H9 (cell line): ENCODE measurements around the gene VPS16. TPM values are rescaled to one million over a fixed set of nuclear protein-coding genes. Genes with fewer than 3 reads are reported as not detected.

Experiments
- DNase-seq: peaks from one replicate; pipeline ENCODE4 v3.0.0-alpha.2; 2017
- H2AFZ ChIP-seq: one replicate; pipeline ENCODE4 v1.6.1; 2013; ENCODE audit warnings: mild to moderate bottlenecking, low read length, control low read depth, moderate library complexity
- H2AK5ac ChIP-seq: 2 replicates; pipeline ENCODE4 v1.6.1; 2013; ENCODE audit warnings: low read length, control low read depth, mixed read lengths; ENCODE audit not compliant: insufficient read length
- H2BK120ac ChIP-seq: one replicate; pipeline ENCODE4 v1.6.1; 2013; ENCODE audit warnings: low read depth, mild to moderate bottlenecking, low read length, control low read depth, inconsistent platforms; ENCODE audit not compliant: poor library complexity, severe bottlenecking
- H2BK12ac ChIP-seq: 2 replicates; pipeline ENCODE4 v1.6.1; 2013; ENCODE audit warnings: low read length, control low read depth, mixed read lengths, low read depth; ENCODE audit not compliant: insufficient read length
- H2BK15ac ChIP-seq: 2 replicates; pipeline ENCODE4 v1.6.1; 2013; ENCODE audit warnings: low read depth, low read length, control low read depth
- H2BK20ac ChIP-seq: one replicate; pipeline ENCODE4 v1.6.1; 2013; ENCODE audit warnings: low read depth, mild to moderate bottlenecking, low read length, control low read depth, inconsistent platforms; ENCODE audit not compliant: poor library complexity, severe bottlenecking
- H2BK5ac ChIP-seq: 2 replicates; pipeline ENCODE4 v1.6.1; 2013; ENCODE audit warnings: low read length, control low read depth, mixed read lengths; ENCODE audit not compliant: insufficient read length
- H3K14ac ChIP-seq: 2 replicates; pipeline ENCODE4 v1.6.1; 2013; ENCODE audit warnings: low read length, control low read depth; ENCODE audit not compliant: insufficient read depth
- H3K18ac ChIP-seq: 2 replicates; pipeline ENCODE4 v1.6.1; 2013; ENCODE audit warnings: low read depth, mild to moderate bottlenecking, mixed read lengths, low read length, control low read depth; ENCODE audit not compliant: insufficient read length
- H3K23ac ChIP-seq: 2 replicates; pipeline ENCODE4 v1.6.1; 2013; ENCODE audit warnings: low read length, control low read depth, mixed read lengths, low read depth; ENCODE audit not compliant: insufficient read length
- H3K23me2 ChIP-seq: 2 replicates; pipeline ENCODE4 v1.6.1; 2013; ENCODE audit warnings: low read depth, mild to moderate bottlenecking, mixed read lengths, low read length, control low read depth; ENCODE audit not compliant: insufficient read length, poor library complexity, severe bottlenecking
- H3K27ac ChIP-seq: 2 replicates; pipeline ENCODE4 v1.5.1; 2013; ENCODE audit warnings: low read length, control low read depth, mixed read lengths, low read depth; ENCODE audit not compliant: insufficient read length
- H3K27me3 ChIP-seq: 2 replicates; pipeline ENCODE4 v1.6.1; 2013; ENCODE audit warnings: low read length, control low read depth, inconsistent platforms; ENCODE audit not compliant: insufficient read depth
- H3K4ac ChIP-seq: 2 replicates; pipeline ENCODE4 v1.6.1; 2013; ENCODE audit warnings: low read depth, mild to moderate bottlenecking, control low read depth, inconsistent platforms, low read length, moderate library complexity
- H3K4me1 ChIP-seq: 2 replicates; pipeline ENCODE4 v1.6.1; 2013; ENCODE audit warnings: low read length, control low read depth, inconsistent platforms; ENCODE audit not compliant: insufficient read depth
- H3K4me2 ChIP-seq: 2 replicates; pipeline ENCODE4 v1.6.1; 2013; ENCODE audit warnings: low read length, control low read depth, mixed read lengths; ENCODE audit not compliant: insufficient read length, insufficient read depth
- H3K56ac ChIP-seq: 2 replicates; pipeline ENCODE4 v1.6.1; 2013; ENCODE audit warnings: low read depth, mild to moderate bottlenecking, mixed read lengths, low read length, control low read depth; ENCODE audit not compliant: insufficient read length
- H3K79me1 ChIP-seq: 2 replicates; pipeline ENCODE4 v1.6.1; 2013; ENCODE audit warnings: low read depth, mild to moderate bottlenecking, moderate library complexity, low read length, control low read depth, inconsistent platforms; ENCODE audit not compliant: insufficient read depth, poor library complexity, severe bottlenecking
- H3K79me2 ChIP-seq: 2 replicates; pipeline ENCODE4 v1.6.1; 2013; ENCODE audit warnings: low read length, control low read depth, inconsistent platforms; ENCODE audit not compliant: insufficient read depth
- H3K9ac ChIP-seq: 2 replicates; pipeline ENCODE4 v1.6.1; 2013; ENCODE audit warnings: low read length, control low read depth, mixed read lengths; ENCODE audit not compliant: insufficient read length; ENCODE audit errors: extremely low read depth
- H3K9me3 ChIP-seq: one replicate; pipeline ENCODE4 v1.6.1; 2013; ENCODE audit warnings: low read depth, low read length, inconsistent platforms; ENCODE audit not compliant: control insufficient read depth
- H3T11ph ChIP-seq: one replicate; pipeline ENCODE4 v1.6.1; 2013; ENCODE audit warnings: mild to moderate bottlenecking, low read length, control low read depth, inconsistent platforms
- H4K20me1 ChIP-seq: one replicate; pipeline ENCODE4 v1.6.1; 2013; ENCODE audit not compliant: control insufficient read depth, insufficient read length, insufficient read depth
- H4K5ac ChIP-seq: 2 replicates; pipeline ENCODE4 v1.6.1; 2013; ENCODE audit warnings: low read depth, mild to moderate bottlenecking, mixed read lengths, low read length, control low read depth; ENCODE audit not compliant: insufficient read length
- H4K8ac ChIP-seq: replicated peaks from 2 replicates; pipeline ENCODE4 v1.6.1; 2013; ENCODE audit warnings: low read length, control low read depth, mixed read lengths, low read depth; ENCODE audit not compliant: insufficient read length
- H4K91ac ChIP-seq: 2 replicates; pipeline ENCODE4 v1.6.1; 2013; ENCODE audit warnings: low read depth, mild to moderate bottlenecking, moderate library complexity, mixed read lengths, low read length, control low read depth; ENCODE audit not compliant: insufficient read length
- H3K27ac Mint-ChIP-seq, 3 experiments: 2 replicates in 2 of 3; 3 replicates in 1 of 3; pipeline ENCODE4 v1.8.0; 2020 to 2021; ENCODE audit warnings: mixed read lengths in 3 of 3, mild to moderate bottlenecking in 1 of 3, moderate library complexity in 1 of 3
- H3K27me3 Mint-ChIP-seq: 2 replicates; pipeline ENCODE4 v1.8.0; 2021; ENCODE audit warnings: low read depth, mild to moderate bottlenecking, moderate library complexity, mixed read lengths
- H3K36me3 Mint-ChIP-seq, 3 experiments: 2 replicates in 2 of 3; 3 replicates in 1 of 3; pipeline ENCODE4 v1.8.0; 2020 to 2021; ENCODE audit warnings: low read depth in 3 of 3, mixed read lengths in 3 of 3; ENCODE audit not compliant: insufficient read depth in 1 of 3
- H3K4me1 Mint-ChIP-seq, 2 experiments: 2 replicates each; pipeline ENCODE4 v1.8.0; 2020; ENCODE audit warnings: mixed read lengths in 2 of 2
- H3K4me3 Mint-ChIP-seq, 2 experiments: 2 replicates in 1 of 2; 3 replicates in 1 of 2; pipeline ENCODE4 v1.8.0; 2020 to 2021; ENCODE audit warnings: mild to moderate bottlenecking in 2 of 2, mixed read lengths in 2 of 2, moderate library complexity in 1 of 2
- H3K9me3 Mint-ChIP-seq, 2 experiments: 2 replicates in 1 of 2; 3 replicates in 1 of 2; pipeline ENCODE4 v1.8.0; 2020; ENCODE audit warnings: mild to moderate bottlenecking in 2 of 2, mixed read lengths in 2 of 2, moderate library complexity in 1 of 2
- WGBS: extraction: QIAGEN DNeasy Blood & Tissue Kit; methylation state at CpG from one replicate; pipeline ENCODE4 v1.1.7; 2013; ENCODE audit warnings: missing lambda C conversion rate, low lambda C conversion rate, mixed read lengths; ENCODE audit not compliant: insufficient read length; ENCODE audit errors: extremely low coverage; 5-methylcytosine and 5-hydroxymethylcytosine counted together
- total RNA-seq: library from RNA; stranded (reverse); gene quantifications from 2 replicates; pipeline ENCODE4 v1.2.1, GENCODE V29; 2021
- TF ChIP-seq, protein P1 (sequence below): fragments of 200-600 bp; sonication (generic); conservative IDR thresholded peaks from 3 replicates; pipeline ENCODE4 v1.8.0; 2021; ENCODE audit warnings: antibody characterized with exemption, mild to moderate bottlenecking

VPS16 gene
- total RNA-seq, 1 experiment from 2014 or later, result 32.1 TPM

DNA sequence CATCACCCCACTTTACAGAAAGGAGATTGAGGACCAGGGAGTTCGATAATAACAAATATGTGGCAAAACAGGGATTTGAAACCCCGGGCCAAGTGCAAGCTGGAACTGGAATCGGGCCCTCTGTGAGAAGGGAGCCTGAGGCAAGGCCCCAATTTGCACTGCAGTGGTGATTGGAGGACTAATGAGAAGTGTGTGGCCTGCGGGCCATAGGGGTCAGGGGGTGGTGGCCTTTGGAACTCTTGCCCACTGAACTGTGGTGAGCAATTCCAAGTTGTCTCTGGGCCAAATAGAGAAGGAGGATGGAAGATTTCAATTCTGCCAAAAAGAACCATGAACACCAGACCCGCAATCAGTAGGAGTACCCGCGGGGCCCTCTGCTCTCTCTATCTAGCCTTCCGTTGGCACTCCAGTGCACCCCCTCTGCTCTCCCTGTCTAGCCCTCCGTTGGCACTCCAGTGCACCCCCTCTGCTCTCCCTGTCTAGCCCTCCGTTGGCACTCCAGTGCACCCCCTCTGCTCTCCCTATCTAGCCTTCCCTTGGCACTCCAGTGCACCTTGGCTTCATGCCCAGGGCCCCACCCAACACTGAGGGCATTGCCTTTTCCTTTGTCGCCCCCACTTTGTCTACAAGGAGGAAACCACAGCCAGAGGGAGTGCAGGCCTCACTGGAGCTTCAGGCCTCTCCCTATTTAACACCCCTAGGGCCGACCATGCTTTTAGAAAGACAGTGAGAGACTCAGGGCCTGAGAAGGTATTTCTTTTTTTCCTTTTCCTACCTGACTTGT is 26.7 kb downstream of the VPS16 start:
- H3K23ac ChIP-seq, result no peak overlapping the region
- no peaks in the 10 kb centered on the region for H3K4me1 ChIP-seq
- no peaks in the 10 kb centered on the region for H4K20me1 ChIP-seq
- H3K4me3 Mint-ChIP-seq, result no peak overlapping the region
- H3K18ac ChIP-seq, result no peak overlapping the region
- peaks cover 2% of the 10 kb centered on the region for H3K23me2 ChIP-seq
- H3K4me1 Mint-ChIP-seq, result peaks cover 5 to 10% of the 10 kb centered on the region in 2 experiments
- H3K9ac ChIP-seq, result no peak overlapping the region
- no peak overlapping the region for H2BK15ac ChIP-seq
- H3K4ac ChIP-seq, result no peak overlapping the region
- H4K8ac ChIP-seq, result no peak overlapping the region
- TF ChIP-seq, protein P1, sequence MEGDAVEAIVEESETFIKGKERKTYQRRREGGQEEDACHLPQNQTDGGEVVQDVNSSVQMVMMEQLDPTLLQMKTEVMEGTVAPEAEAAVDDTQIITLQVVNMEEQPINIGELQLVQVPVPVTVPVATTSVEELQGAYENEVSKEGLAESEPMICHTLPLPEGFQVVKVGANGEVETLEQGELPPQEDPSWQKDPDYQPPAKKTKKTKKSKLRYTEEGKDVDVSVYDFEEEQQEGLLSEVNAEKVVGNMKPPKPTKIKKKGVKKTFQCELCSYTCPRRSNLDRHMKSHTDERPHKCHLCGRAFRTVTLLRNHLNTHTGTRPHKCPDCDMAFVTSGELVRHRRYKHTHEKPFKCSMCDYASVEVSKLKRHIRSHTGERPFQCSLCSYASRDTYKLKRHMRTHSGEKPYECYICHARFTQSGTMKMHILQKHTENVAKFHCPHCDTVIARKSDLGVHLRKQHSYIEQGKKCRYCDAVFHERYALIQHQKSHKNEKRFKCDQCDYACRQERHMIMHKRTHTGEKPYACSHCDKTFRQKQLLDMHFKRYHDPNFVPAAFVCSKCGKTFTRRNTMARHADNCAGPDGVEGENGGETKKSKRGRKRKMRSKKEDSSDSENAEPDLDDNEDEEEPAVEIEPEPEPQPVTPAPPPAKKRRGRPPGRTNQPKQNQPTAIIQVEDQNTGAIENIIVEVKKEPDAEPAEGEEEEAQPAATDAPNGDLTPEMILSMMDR, result no peak
- no peaks in the 10 kb centered on the region for H3K79me2 ChIP-seq
- peaks cover 4 to 14% (median 7%) of the 10 kb centered on the region in 3 experiments; a peak in 5 of 7 replicates for H3K36me3 Mint-ChIP-seq
- H3K79me1 ChIP-seq, result no peaks in the 10 kb centered on the region
- H3K27me3 Mint-ChIP-seq, result peaks cover 20% of the 10 kb centered on the region
- no peak overlapping the region for H3T11ph ChIP-seq
- H3K9me3 Mint-ChIP-seq, result no peaks in the 10 kb centered on the region
- H3K4me2 ChIP-seq, result no peak overlapping the region
- H3K27me3 ChIP-seq, result peaks cover 2% of the 10 kb centered on the region; the same call in 1 of the 2 replicates
- no CpG with 5 or more reads among the region's 12 CpGs for WGBS
- H3K27ac Mint-ChIP-seq, result no peak overlapping the region
- H3K9me3 ChIP-seq, result no peaks in the 10 kb centered on the region
- H2BK5ac ChIP-seq, result no peak overlapping the region
- H3K14ac ChIP-seq, result no peak overlapping the region
- no peak overlapping the region for H2BK120ac ChIP-seq
- no peak overlapping the region for H4K5ac ChIP-seq
- H2BK12ac ChIP-seq, result no peak overlapping the region
- no peak overlapping the region for H3K56ac ChIP-seq
- H2BK20ac ChIP-seq, result no peak overlapping the region
- DNase-seq, result no peak
- H2AFZ ChIP-seq, result no peak overlapping the region
- H2AK5ac ChIP-seq, result no peak overlapping the region
- H3K27ac ChIP-seq, result no peak overlapping the region
- H4K91ac ChIP-seq, result no peak overlapping the region
